H9 (cell line): Measurements from ENCODE around the gene ICAM2. TPM values are rescaled to one million over a fixed set of nuclear protein-coding genes. Genes with fewer than 3 reads are reported as not detected.

Experiments used
- DNase-seq: peaks from one replicate; pipeline ENCODE4 v3.0.0-alpha.2; 2017
- H2AFZ ChIP-seq: one replicate; pipeline ENCODE4 v1.6.1; 2013; ENCODE audit warnings: mild to moderate bottlenecking, low read length, control low read depth, moderate library complexity
- H2AK5ac ChIP-seq: 2 replicates; pipeline ENCODE4 v1.6.1; 2013; ENCODE audit warnings: low read length, control low read depth, mixed read lengths; ENCODE audit not compliant: insufficient read length
- H2BK120ac ChIP-seq: one replicate; pipeline ENCODE4 v1.6.1; 2013; ENCODE audit warnings: low read depth, mild to moderate bottlenecking, low read length, control low read depth, inconsistent platforms; ENCODE audit not compliant: poor library complexity, severe bottlenecking
- H2BK12ac ChIP-seq: 2 replicates; pipeline ENCODE4 v1.6.1; 2013; ENCODE audit warnings: low read length, control low read depth, mixed read lengths, low read depth; ENCODE audit not compliant: insufficient read length
- H2BK15ac ChIP-seq: 2 replicates; pipeline ENCODE4 v1.6.1; 2013; ENCODE audit warnings: low read depth, low read length, control low read depth
- H2BK20ac ChIP-seq: one replicate; pipeline ENCODE4 v1.6.1; 2013; ENCODE audit warnings: low read depth, mild to moderate bottlenecking, low read length, control low read depth, inconsistent platforms; ENCODE audit not compliant: poor library complexity, severe bottlenecking
- H2BK5ac ChIP-seq: 2 replicates; pipeline ENCODE4 v1.6.1; 2013; ENCODE audit warnings: low read length, control low read depth, mixed read lengths; ENCODE audit not compliant: insufficient read length
- H3K14ac ChIP-seq: 2 replicates; pipeline ENCODE4 v1.6.1; 2013; ENCODE audit warnings: low read length, control low read depth; ENCODE audit not compliant: insufficient read depth
- H3K18ac ChIP-seq: 2 replicates; pipeline ENCODE4 v1.6.1; 2013; ENCODE audit warnings: low read depth, mild to moderate bottlenecking, mixed read lengths, low read length, control low read depth; ENCODE audit not compliant: insufficient read length
- H3K23ac ChIP-seq: 2 replicates; pipeline ENCODE4 v1.6.1; 2013; ENCODE audit warnings: low read length, control low read depth, mixed read lengths, low read depth; ENCODE audit not compliant: insufficient read length
- H3K23me2 ChIP-seq: 2 replicates; pipeline ENCODE4 v1.6.1; 2013; ENCODE audit warnings: low read depth, mild to moderate bottlenecking, mixed read lengths, low read length, control low read depth; ENCODE audit not compliant: insufficient read length, poor library complexity, severe bottlenecking
- H3K27ac ChIP-seq: 2 replicates; pipeline ENCODE4 v1.5.1; 2013; ENCODE audit warnings: low read length, control low read depth, mixed read lengths, low read depth; ENCODE audit not compliant: insufficient read length
- H3K27me3 ChIP-seq: 2 replicates; pipeline ENCODE4 v1.6.1; 2013; ENCODE audit warnings: low read length, control low read depth, inconsistent platforms; ENCODE audit not compliant: insufficient read depth
- H3K4ac ChIP-seq: 2 replicates; pipeline ENCODE4 v1.6.1; 2013; ENCODE audit warnings: low read depth, mild to moderate bottlenecking, control low read depth, inconsistent platforms, low read length, moderate library complexity
- H3K4me1 ChIP-seq: 2 replicates; pipeline ENCODE4 v1.6.1; 2013; ENCODE audit warnings: low read length, control low read depth, inconsistent platforms; ENCODE audit not compliant: insufficient read depth
- H3K4me2 ChIP-seq: 2 replicates; pipeline ENCODE4 v1.6.1; 2013; ENCODE audit warnings: low read length, control low read depth, mixed read lengths; ENCODE audit not compliant: insufficient read length, insufficient read depth
- H3K56ac ChIP-seq: 2 replicates; pipeline ENCODE4 v1.6.1; 2013; ENCODE audit warnings: low read depth, mild to moderate bottlenecking, mixed read lengths, low read length, control low read depth; ENCODE audit not compliant: insufficient read length
- H3K79me1 ChIP-seq: 2 replicates; pipeline ENCODE4 v1.6.1; 2013; ENCODE audit warnings: low read depth, mild to moderate bottlenecking, moderate library complexity, low read length, control low read depth, inconsistent platforms; ENCODE audit not compliant: insufficient read depth, poor library complexity, severe bottlenecking
- H3K79me2 ChIP-seq: 2 replicates; pipeline ENCODE4 v1.6.1; 2013; ENCODE audit warnings: low read length, control low read depth, inconsistent platforms; ENCODE audit not compliant: insufficient read depth
- H3K9ac ChIP-seq: 2 replicates; pipeline ENCODE4 v1.6.1; 2013; ENCODE audit warnings: low read length, control low read depth, mixed read lengths; ENCODE audit not compliant: insufficient read length; ENCODE audit errors: extremely low read depth
- H3K9me3 ChIP-seq: one replicate; pipeline ENCODE4 v1.6.1; 2013; ENCODE audit warnings: low read depth, low read length, inconsistent platforms; ENCODE audit not compliant: control insufficient read depth
- H3T11ph ChIP-seq: one replicate; pipeline ENCODE4 v1.6.1; 2013; ENCODE audit warnings: mild to moderate bottlenecking, low read length, control low read depth, inconsistent platforms
- H4K20me1 ChIP-seq: one replicate; pipeline ENCODE4 v1.6.1; 2013; ENCODE audit not compliant: control insufficient read depth, insufficient read length, insufficient read depth
- H4K5ac ChIP-seq: 2 replicates; pipeline ENCODE4 v1.6.1; 2013; ENCODE audit warnings: low read depth, mild to moderate bottlenecking, mixed read lengths, low read length, control low read depth; ENCODE audit not compliant: insufficient read length
- H4K8ac ChIP-seq: replicated peaks from 2 replicates; pipeline ENCODE4 v1.6.1; 2013; ENCODE audit warnings: low read length, control low read depth, mixed read lengths, low read depth; ENCODE audit not compliant: insufficient read length
- H4K91ac ChIP-seq: 2 replicates; pipeline ENCODE4 v1.6.1; 2013; ENCODE audit warnings: low read depth, mild to moderate bottlenecking, moderate library complexity, mixed read lengths, low read length, control low read depth; ENCODE audit not compliant: insufficient read length
- H3K27ac Mint-ChIP-seq, 3 experiments: 2 replicates in 2 of 3; 3 replicates in 1 of 3; pipeline ENCODE4 v1.8.0; 2020 to 2021; ENCODE audit warnings: mixed read lengths in 3 of 3, mild to moderate bottlenecking in 1 of 3, moderate library complexity in 1 of 3
- H3K27me3 Mint-ChIP-seq: 2 replicates; pipeline ENCODE4 v1.8.0; 2021; ENCODE audit warnings: low read depth, mild to moderate bottlenecking, moderate library complexity, mixed read lengths
- H3K36me3 Mint-ChIP-seq, 3 experiments: 2 replicates in 2 of 3; 3 replicates in 1 of 3; pipeline ENCODE4 v1.8.0; 2020 to 2021; ENCODE audit warnings: low read depth in 3 of 3, mixed read lengths in 3 of 3; ENCODE audit not compliant: insufficient read depth in 1 of 3
- H3K4me1 Mint-ChIP-seq, 2 experiments: 2 replicates each; pipeline ENCODE4 v1.8.0; 2020; ENCODE audit warnings: mixed read lengths in 2 of 2
- H3K4me3 Mint-ChIP-seq, 2 experiments: 2 replicates in 1 of 2; 3 replicates in 1 of 2; pipeline ENCODE4 v1.8.0; 2020 to 2021; ENCODE audit warnings: mild to moderate bottlenecking in 2 of 2, mixed read lengths in 2 of 2, moderate library complexity in 1 of 2
- H3K9me3 Mint-ChIP-seq, 2 experiments: 2 replicates in 1 of 2; 3 replicates in 1 of 2; pipeline ENCODE4 v1.8.0; 2020; ENCODE audit warnings: mild to moderate bottlenecking in 2 of 2, mixed read lengths in 2 of 2, moderate library complexity in 1 of 2
- WGBS: extraction: QIAGEN DNeasy Blood & Tissue Kit; methylation state at CpG from one replicate; pipeline ENCODE4 v1.1.7; 2013; ENCODE audit warnings: missing lambda C conversion rate, low lambda C conversion rate, mixed read lengths; ENCODE audit not compliant: insufficient read length; ENCODE audit errors: extremely low coverage; 5-methylcytosine and 5-hydroxymethylcytosine counted together
- total RNA-seq: library from RNA; stranded (reverse); gene quantifications from 2 replicates; pipeline ENCODE4 v1.2.1, GENCODE V29; 2021
- TF ChIP-seq, protein P1 (sequence below): fragments of 200-600 bp; sonication (generic); conservative IDR thresholded peaks from 3 replicates; pipeline ENCODE4 v1.8.0; 2021; ENCODE audit warnings: antibody characterized with exemption, mild to moderate bottlenecking

The ICAM2 gene
- total RNA-seq, 1 experiment from 2014 or later: 0.28 TPM

DNA sequence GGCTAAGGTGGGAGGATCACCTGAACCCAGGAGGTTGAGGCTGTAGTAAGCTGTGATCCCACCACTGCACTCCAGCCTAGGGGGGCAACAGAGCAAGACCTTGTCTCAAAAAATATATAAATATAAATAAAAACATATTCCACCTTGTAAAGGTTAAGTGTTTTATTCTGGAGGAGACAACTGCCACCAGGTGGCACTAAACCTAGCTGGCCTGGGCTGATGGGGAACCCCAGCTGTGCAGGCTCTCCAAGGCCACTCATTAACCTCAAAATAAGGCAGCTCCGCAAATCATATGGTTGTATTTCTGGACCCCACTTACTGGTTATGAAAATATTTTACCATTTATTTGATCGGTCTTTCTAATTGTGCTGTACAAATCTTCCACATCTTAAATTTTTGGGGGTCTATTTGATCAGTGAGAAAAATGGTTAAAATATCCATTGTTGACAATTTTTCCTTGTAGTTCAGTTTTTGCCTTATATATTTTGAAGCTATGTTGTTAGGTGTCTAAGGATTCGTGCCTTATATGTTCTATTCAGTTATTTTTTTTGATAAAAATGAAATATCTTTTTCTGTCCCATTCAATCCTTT lies 8.5 kb upstream of the ICAM2 start:
- no CpG with 5 or more reads among the region's 3 CpGs for WGBS
- no peak overlapping the region for H3K4me2 ChIP-seq
- no peak overlapping the region for H3K18ac ChIP-seq
- H2BK20ac ChIP-seq: no peak overlapping the region
- no peaks in the 10 kb centered on the region for H3K9me3 ChIP-seq
- H3K9ac ChIP-seq: no peak overlapping the region
- no peak overlapping the region for H3K4ac ChIP-seq
- H3K14ac ChIP-seq: no peak overlapping the region
- H3K79me1 ChIP-seq: no peaks in the 10 kb centered on the region
- no peaks in the 10 kb centered on the region for H4K20me1 ChIP-seq
- H2BK12ac ChIP-seq: no peak overlapping the region
- Mint-ChIP-seq H3K27me3 (peaks cover 9% of the 10 kb centered on the region), H3K27ac (no peak overlapping the region), H3K4me3 (no peak overlapping the region), H3K36me3 (no peaks in the 10 kb centered on the region), H3K4me1 (peaks cover 3% of the 10 kb centered on the region in 2 experiments; a peak in 2 of 4 replicates), H3K9me3 (no peaks in the 10 kb centered on the region; a peak in 1 of 5 replicates)
- no peaks in the 10 kb centered on the region for H3K27me3 ChIP-seq
- no peak overlapping the region for H4K91ac ChIP-seq
- no peak overlapping the region for H4K5ac ChIP-seq
- H2BK5ac ChIP-seq: no peak overlapping the region
- H2BK15ac ChIP-seq: no peak overlapping the region
- no peaks in the 10 kb centered on the region for H3K79me2 ChIP-seq
- H2BK120ac ChIP-seq: no peak overlapping the region
- no peak overlapping the region for H4K8ac ChIP-seq
- H3K4me1 ChIP-seq: no peaks in the 10 kb centered on the region
- no peak overlapping the region for H3K27ac ChIP-seq
- H2AK5ac ChIP-seq: no peak overlapping the region
- H3K56ac ChIP-seq: no peak overlapping the region
- no peaks in the 10 kb centered on the region for H3K23me2 ChIP-seq
- TF ChIP-seq, protein P1, sequence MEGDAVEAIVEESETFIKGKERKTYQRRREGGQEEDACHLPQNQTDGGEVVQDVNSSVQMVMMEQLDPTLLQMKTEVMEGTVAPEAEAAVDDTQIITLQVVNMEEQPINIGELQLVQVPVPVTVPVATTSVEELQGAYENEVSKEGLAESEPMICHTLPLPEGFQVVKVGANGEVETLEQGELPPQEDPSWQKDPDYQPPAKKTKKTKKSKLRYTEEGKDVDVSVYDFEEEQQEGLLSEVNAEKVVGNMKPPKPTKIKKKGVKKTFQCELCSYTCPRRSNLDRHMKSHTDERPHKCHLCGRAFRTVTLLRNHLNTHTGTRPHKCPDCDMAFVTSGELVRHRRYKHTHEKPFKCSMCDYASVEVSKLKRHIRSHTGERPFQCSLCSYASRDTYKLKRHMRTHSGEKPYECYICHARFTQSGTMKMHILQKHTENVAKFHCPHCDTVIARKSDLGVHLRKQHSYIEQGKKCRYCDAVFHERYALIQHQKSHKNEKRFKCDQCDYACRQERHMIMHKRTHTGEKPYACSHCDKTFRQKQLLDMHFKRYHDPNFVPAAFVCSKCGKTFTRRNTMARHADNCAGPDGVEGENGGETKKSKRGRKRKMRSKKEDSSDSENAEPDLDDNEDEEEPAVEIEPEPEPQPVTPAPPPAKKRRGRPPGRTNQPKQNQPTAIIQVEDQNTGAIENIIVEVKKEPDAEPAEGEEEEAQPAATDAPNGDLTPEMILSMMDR: peak; percentile 87
- no peak overlapping the region for H3K23ac ChIP-seq
- DNase-seq: peak; percentile 76
- H2AFZ ChIP-seq: no peak overlapping the region
- H3T11ph ChIP-seq: no peak overlapping the region
